ENCODE results near the gene UBAP2L.

DNA sequence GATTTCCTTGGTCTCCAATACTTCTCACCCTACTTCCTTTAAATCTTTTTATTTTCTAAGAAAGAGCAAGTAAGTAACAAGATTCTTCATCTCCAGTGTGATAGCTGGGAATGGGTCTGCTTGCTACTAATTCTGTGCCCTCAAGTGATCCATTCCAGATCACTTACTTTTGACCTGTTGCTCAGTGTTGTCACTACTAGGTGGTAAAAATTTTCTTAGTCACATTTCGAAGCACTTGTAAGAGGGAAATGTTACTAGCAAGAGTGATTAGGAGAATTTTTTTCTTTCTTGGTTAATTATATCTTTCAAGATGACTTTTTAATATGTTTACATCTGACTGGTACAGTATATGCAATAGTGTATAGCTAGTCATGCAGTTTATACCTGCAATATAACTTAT lies 2.2 kb downstream of the UBAP2L start:
- TF ChIP-seq, protein P1, sequence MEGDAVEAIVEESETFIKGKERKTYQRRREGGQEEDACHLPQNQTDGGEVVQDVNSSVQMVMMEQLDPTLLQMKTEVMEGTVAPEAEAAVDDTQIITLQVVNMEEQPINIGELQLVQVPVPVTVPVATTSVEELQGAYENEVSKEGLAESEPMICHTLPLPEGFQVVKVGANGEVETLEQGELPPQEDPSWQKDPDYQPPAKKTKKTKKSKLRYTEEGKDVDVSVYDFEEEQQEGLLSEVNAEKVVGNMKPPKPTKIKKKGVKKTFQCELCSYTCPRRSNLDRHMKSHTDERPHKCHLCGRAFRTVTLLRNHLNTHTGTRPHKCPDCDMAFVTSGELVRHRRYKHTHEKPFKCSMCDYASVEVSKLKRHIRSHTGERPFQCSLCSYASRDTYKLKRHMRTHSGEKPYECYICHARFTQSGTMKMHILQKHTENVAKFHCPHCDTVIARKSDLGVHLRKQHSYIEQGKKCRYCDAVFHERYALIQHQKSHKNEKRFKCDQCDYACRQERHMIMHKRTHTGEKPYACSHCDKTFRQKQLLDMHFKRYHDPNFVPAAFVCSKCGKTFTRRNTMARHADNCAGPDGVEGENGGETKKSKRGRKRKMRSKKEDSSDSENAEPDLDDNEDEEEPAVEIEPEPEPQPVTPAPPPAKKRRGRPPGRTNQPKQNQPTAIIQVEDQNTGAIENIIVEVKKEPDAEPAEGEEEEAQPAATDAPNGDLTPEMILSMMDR (IDR thresholded peaks at IDR 0.05; ENCODE audit: insufficient read depth, low read depth, low read length) = no peak
- TF ChIP-seq EZH2 (IDR thresholded peaks at IDR 0.05; ENCODE audit: insufficient read depth, low read length) = no peak
